ENCODE data around the gene PPM1L. TPM values are rescaled to one million over a fixed set of nuclear protein-coding genes. Genes with fewer than 3 reads are reported as not detected.

PPM1L gene
- total RNA-seq, 1 experiment from 2014 or later: 10.6 TPM

- POLR2A ChIA-PET (ENCODE audit: low non-redundant PET): no interaction called here
- DNase-seq (ENCODE audit: low spot score): no peak
Measured at GRCh38 chr3:160806094-160806493, 50.1 kb downstream of the PPM1L start.

GRCh38 chr3:160806686-160807085 is 50.7 kb downstream of the PPM1L start:
- CTCF ChIA-PET: no interaction called here
- DNase-seq (ENCODE audit: low spot score): no peak
- Histone ChIP-seq H3K36me3 (ENCODE audit: insufficient read depth, low read length, poor library complexity, severe bottlenecking) (no peaks in the 10 kb centered on the region), H3K4me3 (ENCODE audit: low read depth, low read length, poor library complexity, severe bottlenecking) (no peak overlapping the region), H3K27me3 (replicated peaks; ENCODE audit: insufficient read depth, low read depth, low read length, poor library complexity) (no peaks in the 10 kb centered on the region), H3K4me1 (ENCODE audit: insufficient read depth, low read length, poor library complexity, severe bottlenecking) (peaks cover 10% of the 10 kb centered on the region), H3K27ac (ENCODE audit: low read depth, low read length, poor library complexity, severe bottlenecking) (no peak overlapping the region), H3K9me3 (ENCODE audit: low read depth, low read length, poor library complexity, severe bottlenecking) (no peaks in the 10 kb centered on the region)
- intact Hi-C loops (cut with micrococcal nuclease; ENCODE audit: unreplicated experiment): no loop called here
- TF ChIP-seq EZH2 (IDR thresholded peaks at IDR 0.05; ENCODE audit: borderline replicate concordance, low read depth, low read length, poor library complexity, severe bottlenecking) (no peak), CTCF (conservative IDR thresholded peaks at IDR 0.05; ENCODE audit: low read depth, low read length) (no peak)
- POLR2A ChIA-PET (ENCODE audit: low non-redundant PET): no interaction called here
- no TSS peak for BruUV-seq (replicated peaks)

More at GRCh38 chr3:160806094-160806493, 50.1 kb downstream of the PPM1L start:
- Histone ChIP-seq H3K36me3 (ENCODE audit: insufficient read depth, low read length, poor library complexity, severe bottlenecking) (no peaks in the 10 kb centered on the region), H3K4me3 (ENCODE audit: low read depth, low read length, poor library complexity, severe bottlenecking) (no peak overlapping the region), H3K4me1 (ENCODE audit: insufficient read depth, low read length, poor library complexity, severe bottlenecking) (peaks cover 10% of the 10 kb centered on the region), H3K27me3 (replicated peaks; ENCODE audit: insufficient read depth, low read depth, low read length, poor library complexity) (no peaks in the 10 kb centered on the region), H3K27ac (ENCODE audit: low read depth, low read length, poor library complexity, severe bottlenecking) (no peak overlapping the region), H3K9me3 (ENCODE audit: low read depth, low read length, poor library complexity, severe bottlenecking) (no peaks in the 10 kb centered on the region)
- intact Hi-C loops (cut with micrococcal nuclease; ENCODE audit: unreplicated experiment): no loop called here
- TF ChIP-seq EZH2 (IDR thresholded peaks at IDR 0.05; ENCODE audit: borderline replicate concordance, low read depth, low read length, poor library complexity, severe bottlenecking) (no peak), CTCF (conservative IDR thresholded peaks at IDR 0.05; ENCODE audit: low read depth, low read length) (no peak)
- CTCF ChIA-PET: no interaction called here
- no TSS peak for BruUV-seq (replicated peaks)

GRCh38 chr3:160808838-160809237 is 52.8 kb downstream of the PPM1L start:
- ChIA-PET POLR2A (ENCODE audit: low non-redundant PET) (no interaction called here), CTCF (no interaction called here)
- Histone ChIP-seq H3K9me3 (ENCODE audit: low read depth, low read length, poor library complexity, severe bottlenecking) (no peaks in the 10 kb centered on the region), H3K4me3 (ENCODE audit: low read depth, low read length, poor library complexity, severe bottlenecking) (no peak overlapping the region), H3K27ac (ENCODE audit: low read depth, low read length, poor library complexity, severe bottlenecking) (no peak overlapping the region), H3K27me3 (replicated peaks; ENCODE audit: insufficient read depth, low read depth, low read length, poor library complexity) (no peaks in the 10 kb centered on the region), H3K36me3 (ENCODE audit: insufficient read depth, low read length, poor library complexity, severe bottlenecking) (no peaks in the 10 kb centered on the region), H3K4me1 (ENCODE audit: insufficient read depth, low read length, poor library complexity, severe bottlenecking) (peaks cover 10% of the 10 kb centered on the region)
- no peak for DNase-seq (ENCODE audit: low spot score)
- no TSS peak for BruUV-seq (replicated peaks)
- intact Hi-C loops (cut with micrococcal nuclease; ENCODE audit: unreplicated experiment): no loop called here
- TF ChIP-seq EZH2 (IDR thresholded peaks at IDR 0.05; ENCODE audit: borderline replicate concordance, low read depth, low read length, poor library complexity, severe bottlenecking) (no peak), CTCF (conservative IDR thresholded peaks at IDR 0.05; ENCODE audit: low read depth, low read length) (no peak)
